DOHH2 (cell line): ENCODE results near the gene CDKL4.

Experiments
- CTCF ChIP-seq: fragments of 200-600 bp; sonication (generic); IDR thresholded peaks from one replicate; pipeline ENCODE4 v1.5.1; 2014; ENCODE audit warnings: antibody characterized with exemption, mild to moderate bottlenecking, low read depth, low read length; ENCODE audit not compliant: poor library complexity, severe bottlenecking
- EZH2phosphoT487 ChIP-seq: fragments of 200-600 bp; sonication (generic); IDR thresholded peaks from 2 replicates; pipeline ENCODE4 v1.6.1; 2017; ENCODE audit warnings: borderline replicate concordance, mild to moderate bottlenecking, antibody characterized with exemption, low read length, moderate library complexity, mixed read lengths

- no peak for TF ChIP-seq CTCF
- no peak for TF ChIP-seq EZH2phosphoT487
Measured at GRCh38 chr2:39156107-39156506, 87.7 kb downstream of the CDKL4 start.
